H9 (cell line): Measurements from ENCODE around the gene ST6GALNAC2. TPM values are rescaled to one million over a fixed set of nuclear protein-coding genes. Genes with fewer than 3 reads are reported as not detected.
A peak's percentile ranks its signal among the peaks of the same experiment; 100 is the strongest.

ENCODE experiments used
- DNase-seq: peaks from one replicate; pipeline ENCODE4 v3.0.0-alpha.2; 2017
- H2AFZ ChIP-seq: one replicate; pipeline ENCODE4 v1.6.1; 2013; ENCODE audit warnings: mild to moderate bottlenecking, low read length, control low read depth, moderate library complexity
- H2AK5ac ChIP-seq: 2 replicates; pipeline ENCODE4 v1.6.1; 2013; ENCODE audit warnings: low read length, control low read depth, mixed read lengths; ENCODE audit not compliant: insufficient read length
- H2BK120ac ChIP-seq: one replicate; pipeline ENCODE4 v1.6.1; 2013; ENCODE audit warnings: low read depth, mild to moderate bottlenecking, low read length, control low read depth, inconsistent platforms; ENCODE audit not compliant: poor library complexity, severe bottlenecking
- H2BK12ac ChIP-seq: 2 replicates; pipeline ENCODE4 v1.6.1; 2013; ENCODE audit warnings: low read length, control low read depth, mixed read lengths, low read depth; ENCODE audit not compliant: insufficient read length
- H2BK15ac ChIP-seq: 2 replicates; pipeline ENCODE4 v1.6.1; 2013; ENCODE audit warnings: low read depth, low read length, control low read depth
- H2BK20ac ChIP-seq: one replicate; pipeline ENCODE4 v1.6.1; 2013; ENCODE audit warnings: low read depth, mild to moderate bottlenecking, low read length, control low read depth, inconsistent platforms; ENCODE audit not compliant: poor library complexity, severe bottlenecking
- H2BK5ac ChIP-seq: 2 replicates; pipeline ENCODE4 v1.6.1; 2013; ENCODE audit warnings: low read length, control low read depth, mixed read lengths; ENCODE audit not compliant: insufficient read length
- H3K14ac ChIP-seq: 2 replicates; pipeline ENCODE4 v1.6.1; 2013; ENCODE audit warnings: low read length, control low read depth; ENCODE audit not compliant: insufficient read depth
- H3K18ac ChIP-seq: 2 replicates; pipeline ENCODE4 v1.6.1; 2013; ENCODE audit warnings: low read depth, mild to moderate bottlenecking, mixed read lengths, low read length, control low read depth; ENCODE audit not compliant: insufficient read length
- H3K23ac ChIP-seq: 2 replicates; pipeline ENCODE4 v1.6.1; 2013; ENCODE audit warnings: low read length, control low read depth, mixed read lengths, low read depth; ENCODE audit not compliant: insufficient read length
- H3K23me2 ChIP-seq: 2 replicates; pipeline ENCODE4 v1.6.1; 2013; ENCODE audit warnings: low read depth, mild to moderate bottlenecking, mixed read lengths, low read length, control low read depth; ENCODE audit not compliant: insufficient read length, poor library complexity, severe bottlenecking
- H3K27ac ChIP-seq: 2 replicates; pipeline ENCODE4 v1.5.1; 2013; ENCODE audit warnings: low read length, control low read depth, mixed read lengths, low read depth; ENCODE audit not compliant: insufficient read length
- H3K27me3 ChIP-seq: 2 replicates; pipeline ENCODE4 v1.6.1; 2013; ENCODE audit warnings: low read length, control low read depth, inconsistent platforms; ENCODE audit not compliant: insufficient read depth
- H3K4ac ChIP-seq: 2 replicates; pipeline ENCODE4 v1.6.1; 2013; ENCODE audit warnings: low read depth, mild to moderate bottlenecking, control low read depth, inconsistent platforms, low read length, moderate library complexity
- H3K4me1 ChIP-seq: 2 replicates; pipeline ENCODE4 v1.6.1; 2013; ENCODE audit warnings: low read length, control low read depth, inconsistent platforms; ENCODE audit not compliant: insufficient read depth
- H3K4me2 ChIP-seq: 2 replicates; pipeline ENCODE4 v1.6.1; 2013; ENCODE audit warnings: low read length, control low read depth, mixed read lengths; ENCODE audit not compliant: insufficient read length, insufficient read depth
- H3K56ac ChIP-seq: 2 replicates; pipeline ENCODE4 v1.6.1; 2013; ENCODE audit warnings: low read depth, mild to moderate bottlenecking, mixed read lengths, low read length, control low read depth; ENCODE audit not compliant: insufficient read length
- H3K79me1 ChIP-seq: 2 replicates; pipeline ENCODE4 v1.6.1; 2013; ENCODE audit warnings: low read depth, mild to moderate bottlenecking, moderate library complexity, low read length, control low read depth, inconsistent platforms; ENCODE audit not compliant: insufficient read depth, poor library complexity, severe bottlenecking
- H3K79me2 ChIP-seq: 2 replicates; pipeline ENCODE4 v1.6.1; 2013; ENCODE audit warnings: low read length, control low read depth, inconsistent platforms; ENCODE audit not compliant: insufficient read depth
- H3K9ac ChIP-seq: 2 replicates; pipeline ENCODE4 v1.6.1; 2013; ENCODE audit warnings: low read length, control low read depth, mixed read lengths; ENCODE audit not compliant: insufficient read length; ENCODE audit errors: extremely low read depth
- H3K9me3 ChIP-seq: one replicate; pipeline ENCODE4 v1.6.1; 2013; ENCODE audit warnings: low read depth, low read length, inconsistent platforms; ENCODE audit not compliant: control insufficient read depth
- H3T11ph ChIP-seq: one replicate; pipeline ENCODE4 v1.6.1; 2013; ENCODE audit warnings: mild to moderate bottlenecking, low read length, control low read depth, inconsistent platforms
- H4K20me1 ChIP-seq: one replicate; pipeline ENCODE4 v1.6.1; 2013; ENCODE audit not compliant: control insufficient read depth, insufficient read length, insufficient read depth
- H4K5ac ChIP-seq: 2 replicates; pipeline ENCODE4 v1.6.1; 2013; ENCODE audit warnings: low read depth, mild to moderate bottlenecking, mixed read lengths, low read length, control low read depth; ENCODE audit not compliant: insufficient read length
- H4K8ac ChIP-seq: replicated peaks from 2 replicates; pipeline ENCODE4 v1.6.1; 2013; ENCODE audit warnings: low read length, control low read depth, mixed read lengths, low read depth; ENCODE audit not compliant: insufficient read length
- H4K91ac ChIP-seq: 2 replicates; pipeline ENCODE4 v1.6.1; 2013; ENCODE audit warnings: low read depth, mild to moderate bottlenecking, moderate library complexity, mixed read lengths, low read length, control low read depth; ENCODE audit not compliant: insufficient read length
- H3K27ac Mint-ChIP-seq, 3 experiments: 2 replicates in 2 of 3; 3 replicates in 1 of 3; pipeline ENCODE4 v1.8.0; 2020 to 2021; ENCODE audit warnings: mixed read lengths in 3 of 3, mild to moderate bottlenecking in 1 of 3, moderate library complexity in 1 of 3
- H3K27me3 Mint-ChIP-seq: 2 replicates; pipeline ENCODE4 v1.8.0; 2021; ENCODE audit warnings: low read depth, mild to moderate bottlenecking, moderate library complexity, mixed read lengths
- H3K36me3 Mint-ChIP-seq, 3 experiments: 2 replicates in 2 of 3; 3 replicates in 1 of 3; pipeline ENCODE4 v1.8.0; 2020 to 2021; ENCODE audit warnings: low read depth in 3 of 3, mixed read lengths in 3 of 3; ENCODE audit not compliant: insufficient read depth in 1 of 3
- H3K4me1 Mint-ChIP-seq, 2 experiments: 2 replicates each; pipeline ENCODE4 v1.8.0; 2020; ENCODE audit warnings: mixed read lengths in 2 of 2
- H3K4me3 Mint-ChIP-seq, 2 experiments: 2 replicates in 1 of 2; 3 replicates in 1 of 2; pipeline ENCODE4 v1.8.0; 2020 to 2021; ENCODE audit warnings: mild to moderate bottlenecking in 2 of 2, mixed read lengths in 2 of 2, moderate library complexity in 1 of 2
- H3K9me3 Mint-ChIP-seq, 2 experiments: 2 replicates in 1 of 2; 3 replicates in 1 of 2; pipeline ENCODE4 v1.8.0; 2020; ENCODE audit warnings: mild to moderate bottlenecking in 2 of 2, mixed read lengths in 2 of 2, moderate library complexity in 1 of 2
- WGBS: extraction: QIAGEN DNeasy Blood & Tissue Kit; methylation state at CpG from one replicate; pipeline ENCODE4 v1.1.7; 2013; ENCODE audit warnings: missing lambda C conversion rate, low lambda C conversion rate, mixed read lengths; ENCODE audit not compliant: insufficient read length; ENCODE audit errors: extremely low coverage; 5-methylcytosine and 5-hydroxymethylcytosine counted together
- total RNA-seq: library from RNA; stranded (reverse); gene quantifications from 2 replicates; pipeline ENCODE4 v1.2.1, GENCODE V29; 2021
- TF ChIP-seq, protein P1 (sequence below): fragments of 200-600 bp; sonication (generic); conservative IDR thresholded peaks from 3 replicates; pipeline ENCODE4 v1.8.0; 2021; ENCODE audit warnings: antibody characterized with exemption, mild to moderate bottlenecking

Gene ST6GALNAC2
- total RNA-seq, 1 experiment from 2014 or later = 0.46 TPM

GRCh38 chr17:76570457-76570856 lies 15.2 kb downstream of the ST6GALNAC2 start:
- no peaks in the 10 kb centered on the region for H3K9me3 Mint-ChIP-seq
- no peak overlapping the region for H3K4ac ChIP-seq
- peak; percentile 30 for DNase-seq
- H4K20me1 ChIP-seq = no peaks in the 10 kb centered on the region
- H3K18ac ChIP-seq = no peak overlapping the region
- no peak overlapping the region for H4K5ac ChIP-seq
- no peak overlapping the region for H3K56ac ChIP-seq
- H3K23me2 ChIP-seq = no peaks in the 10 kb centered on the region
- H4K8ac ChIP-seq = no peak overlapping the region
- no peaks in the 10 kb centered on the region for H3K27me3 Mint-ChIP-seq
- no peak overlapping the region for H2BK20ac ChIP-seq
- H2AK5ac ChIP-seq = no peak overlapping the region
- peaks cover 2 to 22% (median 3%) of the 10 kb centered on the region in 3 experiments; a peak in 6 of 7 replicates for H3K36me3 Mint-ChIP-seq
- no peak overlapping the region for H3K4me2 ChIP-seq
- H3K14ac ChIP-seq = no peak overlapping the region
- H2AFZ ChIP-seq = no peak overlapping the region
- no peak overlapping the region for H2BK15ac ChIP-seq
- H3K4me1 ChIP-seq = no peaks in the 10 kb centered on the region; the same call in 1 of the 2 replicates
- no peak overlapping the region for H3K4me3 Mint-ChIP-seq
- H3K9ac ChIP-seq = no peak overlapping the region
- no peak overlapping the region for H4K91ac ChIP-seq
- no peaks in the 10 kb centered on the region for H3K79me1 ChIP-seq
- H3K27ac Mint-ChIP-seq = no peak overlapping the region
- no peak overlapping the region for H3K27ac ChIP-seq
- TF ChIP-seq, protein P1, sequence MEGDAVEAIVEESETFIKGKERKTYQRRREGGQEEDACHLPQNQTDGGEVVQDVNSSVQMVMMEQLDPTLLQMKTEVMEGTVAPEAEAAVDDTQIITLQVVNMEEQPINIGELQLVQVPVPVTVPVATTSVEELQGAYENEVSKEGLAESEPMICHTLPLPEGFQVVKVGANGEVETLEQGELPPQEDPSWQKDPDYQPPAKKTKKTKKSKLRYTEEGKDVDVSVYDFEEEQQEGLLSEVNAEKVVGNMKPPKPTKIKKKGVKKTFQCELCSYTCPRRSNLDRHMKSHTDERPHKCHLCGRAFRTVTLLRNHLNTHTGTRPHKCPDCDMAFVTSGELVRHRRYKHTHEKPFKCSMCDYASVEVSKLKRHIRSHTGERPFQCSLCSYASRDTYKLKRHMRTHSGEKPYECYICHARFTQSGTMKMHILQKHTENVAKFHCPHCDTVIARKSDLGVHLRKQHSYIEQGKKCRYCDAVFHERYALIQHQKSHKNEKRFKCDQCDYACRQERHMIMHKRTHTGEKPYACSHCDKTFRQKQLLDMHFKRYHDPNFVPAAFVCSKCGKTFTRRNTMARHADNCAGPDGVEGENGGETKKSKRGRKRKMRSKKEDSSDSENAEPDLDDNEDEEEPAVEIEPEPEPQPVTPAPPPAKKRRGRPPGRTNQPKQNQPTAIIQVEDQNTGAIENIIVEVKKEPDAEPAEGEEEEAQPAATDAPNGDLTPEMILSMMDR = no peak
- H3K27me3 ChIP-seq = no peaks in the 10 kb centered on the region
- no peak overlapping the region for H3T11ph ChIP-seq
- no peak overlapping the region for H3K23ac ChIP-seq
- no peaks in the 10 kb centered on the region for H3K9me3 ChIP-seq
- H3K4me1 Mint-ChIP-seq = peaks cover 36 to 37% of the 10 kb centered on the region in 2 experiments
- no peak overlapping the region for H2BK120ac ChIP-seq
- no peaks in the 10 kb centered on the region for H3K79me2 ChIP-seq
- no peak overlapping the region for H2BK5ac ChIP-seq
- no peak overlapping the region for H2BK12ac ChIP-seq
- no CpG with 5 or more reads among the region's 7 CpGs for WGBS
